Spleen (tissue), 7 donors: ENCODE results near the gene EXD3.

Source experiments
- CTCF ChIP-seq, 11 experiments: fragments of 200-600 bp in 7 of 11; fragments of 450-650 bp in 4 of 11; sonication (generic) in 4 of 11; IDR thresholded peaks in 8 of 11; conservative IDR thresholded peaks in 3 of 11; 1 replicate in 7 of 11; 2 replicates in 4 of 11; pipeline versions ENCODE4 v1.4.0 to v1.8.0; 2016 to 2021; ENCODE audit warnings: antibody characterized with exemption in 11 of 11, inconsistent platforms in 4 of 11, mild to moderate bottlenecking in 1 of 11
- POLR2AphosphoS5 ChIP-seq, 3 donors: sonication (generic); formaldehyde crosslinking; IDR thresholded peaks; one replicate each; pipeline ENCODE4 v1.5.1; 2017; ENCODE audit warnings: antibody characterized with exemption in 3 of 3
- donor health status: DM: no; HTN: no; CAD: no; lungs with moderate emphysema.
- donor health status: DM: no; HTN: no; CAD: no.
- donor health status: DM: no; HTN: no; CAD: no.

GRCh38 chr9:137321726-137322361 is 101.1 kb downstream of the EXD3 start:
- TF ChIP-seq CTCF (IDR thresholded peaks at IDR 0.05 in 8 of 11, conservative IDR thresholded peaks at IDR 0.05 in 3 of 11): no peak
- no peak for TF ChIP-seq POLR2AphosphoS5 (IDR thresholded peaks at IDR 0.05)
